Ammon's horn (tissue), 1 donor: ENCODE measurements around the gene RNF103.
A peak's percentile ranks its signal among the peaks of the same experiment; 100 is the strongest.

Source experiments
- DNase-seq: peaks from one replicate; pipeline ENCODE4 v3.0.0-alpha.2; 2016; ENCODE audit warnings: low spot score

The RNF103 gene

DNA sequence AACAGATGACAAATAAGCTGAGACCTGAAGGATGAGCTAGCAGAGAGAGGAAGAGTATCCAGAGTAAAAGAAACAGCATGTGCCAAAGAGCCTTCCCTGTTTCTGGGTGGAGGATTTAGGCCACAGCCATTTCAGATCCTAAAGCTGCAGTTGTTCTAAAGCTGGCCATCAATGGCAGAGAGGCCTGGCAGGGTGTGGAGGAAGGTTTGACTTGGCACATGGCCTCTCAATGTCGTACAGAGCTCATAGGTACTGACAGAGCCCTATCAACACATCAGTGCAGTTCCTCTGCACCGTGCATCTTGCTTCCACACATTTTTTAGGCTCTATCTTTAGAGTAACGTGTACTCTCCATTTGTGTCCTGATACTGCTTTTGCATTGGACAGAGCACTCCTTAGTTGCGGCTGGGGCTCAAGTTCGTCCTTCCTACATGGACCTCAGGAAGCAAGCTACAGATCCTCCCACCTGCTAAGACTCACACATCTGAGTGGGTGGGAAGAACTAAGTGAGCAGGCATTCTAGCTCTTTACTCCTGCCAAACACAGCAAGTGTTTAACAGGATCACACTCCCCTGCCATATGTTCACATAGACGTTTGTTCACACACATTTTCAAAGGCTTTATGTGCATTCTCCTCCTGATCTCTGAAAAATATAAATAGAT, 57.4 kb downstream of the RNF103 start:
- peak; percentile 52 for DNase-seq

DNA sequence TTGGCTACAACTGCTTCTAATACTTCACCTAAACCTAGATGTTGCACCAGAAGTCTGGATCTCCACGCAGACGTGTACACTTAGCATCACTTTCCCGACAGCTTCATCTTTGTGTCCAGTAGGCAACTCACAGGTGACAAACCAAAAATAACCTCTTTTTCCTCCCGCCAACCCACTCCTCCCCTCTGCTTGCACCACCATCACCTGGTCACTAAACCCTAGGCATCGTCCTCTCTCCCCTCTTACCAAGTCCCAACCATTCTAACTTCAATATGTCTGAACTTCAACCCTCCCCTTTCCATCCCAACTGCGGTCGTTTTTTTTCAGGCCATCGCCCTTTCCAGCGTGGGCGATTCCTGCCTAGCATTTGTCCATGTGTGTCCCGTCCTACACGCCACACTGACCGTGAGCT, 60.0 kb downstream of the RNF103 start:
- DNase-seq: no peak

DNA sequence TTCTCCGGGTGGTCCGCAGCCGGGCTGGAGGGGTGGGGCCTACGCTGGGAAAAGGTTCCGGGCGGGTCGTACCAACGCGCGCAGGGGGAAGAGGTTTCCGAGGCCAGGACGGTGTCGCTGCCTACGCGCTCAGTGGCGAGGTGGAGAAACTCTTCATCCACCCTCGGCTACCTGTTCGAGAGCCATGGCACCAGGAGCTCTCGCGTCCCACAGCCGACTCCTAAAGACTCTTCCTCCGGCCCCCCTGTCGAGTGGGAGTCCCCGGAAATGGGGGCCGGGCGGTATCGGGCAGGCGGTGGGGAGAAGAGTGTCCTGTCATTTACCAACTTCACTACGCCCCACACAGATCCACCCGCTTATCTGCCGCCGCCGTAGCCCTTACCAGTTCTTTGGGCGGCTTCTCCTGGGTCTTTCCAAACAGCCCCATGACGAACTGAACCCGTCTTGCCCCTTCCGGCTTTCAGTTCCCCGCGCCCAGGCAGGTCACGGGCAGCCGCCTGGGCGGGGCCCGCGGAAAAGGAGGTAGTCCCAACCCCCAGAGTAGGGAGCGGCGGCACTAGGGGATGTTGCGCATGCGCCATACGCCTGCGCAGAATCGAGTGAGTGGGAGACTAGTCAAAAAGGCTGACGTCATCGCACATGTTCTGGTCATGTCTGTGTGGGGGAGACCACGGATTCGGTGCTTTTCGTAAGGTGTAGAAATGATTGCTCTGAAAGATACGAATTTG, 60.6 kb downstream of the RNF103 start, which contains the start of gene CHMP3:
CHMP3 (minus strand) TSS at position 522 of the 728 bp plus-strand sequence; CDS start at position 427, 95 bp downstream.
- peak; percentile 97 for DNase-seq

DNA sequence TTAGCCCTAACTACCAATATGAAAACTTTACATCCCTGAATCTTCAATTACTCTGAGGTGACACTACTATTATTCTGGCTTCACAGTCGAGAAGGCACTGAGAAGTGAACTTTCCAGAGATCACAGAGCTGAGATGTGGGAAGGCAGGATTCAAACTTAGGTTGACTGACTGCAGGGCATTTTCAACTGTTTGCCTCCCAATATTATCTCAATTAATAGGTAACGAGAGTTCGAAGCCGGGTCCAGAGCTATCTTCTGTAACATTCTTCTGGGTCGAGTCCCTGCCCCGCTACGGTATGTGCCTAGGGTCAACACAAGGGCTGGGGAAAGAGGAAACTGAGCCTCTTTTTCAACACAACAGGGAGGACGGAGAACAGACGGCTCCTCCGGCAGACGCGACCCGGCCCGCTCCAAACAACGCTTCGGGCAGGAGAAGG, 61.2 kb downstream of the RNF103 start:
- no peak for DNase-seq

DNA sequence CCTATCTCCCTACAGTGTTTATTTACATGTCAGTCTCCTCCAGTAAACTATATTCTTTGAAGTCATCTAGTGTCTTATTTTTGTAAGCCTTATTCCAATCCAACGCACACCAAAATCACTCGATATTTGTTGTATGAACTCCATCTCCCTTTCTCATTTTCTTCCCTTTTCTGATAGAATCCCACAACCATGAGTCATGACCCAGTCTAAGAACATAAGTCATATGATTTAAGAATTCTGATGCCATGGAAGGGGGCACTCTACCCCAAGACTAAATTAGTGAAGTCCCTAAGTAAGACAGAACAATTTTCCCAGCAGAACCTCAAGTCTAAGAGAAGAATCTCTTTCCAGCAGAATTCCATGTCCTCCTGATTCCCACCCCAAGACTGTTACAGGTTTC, 65.8 kb downstream of the RNF103 start:
- DNase-seq: no peak

DNA sequence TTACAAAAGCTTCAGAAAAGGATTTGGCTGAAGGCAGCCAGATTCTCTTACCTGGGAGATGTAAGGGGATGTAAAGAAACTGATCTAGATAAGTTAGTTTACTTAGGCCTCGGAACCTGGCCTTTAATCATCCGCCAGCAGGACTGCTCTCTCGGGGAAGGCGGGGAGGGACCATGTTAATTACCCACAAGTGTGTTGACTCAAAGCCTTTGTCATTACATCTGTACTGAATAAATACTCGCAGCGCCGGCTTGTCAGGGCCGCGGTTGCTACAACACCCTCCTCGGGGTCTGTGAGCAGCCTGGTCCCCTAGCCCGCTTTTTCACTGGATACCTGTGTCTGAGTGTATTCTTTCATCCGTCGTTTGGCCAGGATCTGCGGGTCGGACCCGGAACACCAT, 67.2 kb downstream of the RNF103 start:
- DNase-seq: no peak
